Lower lobe of right lung (tissue), 2 donors: ENCODE measurements around the gene RFT1. TPM values are rescaled to one million over a fixed set of nuclear protein-coding genes. Genes with fewer than 3 reads are reported as not detected.

ENCODE experiments used
- ATAC-seq, 2 donors: fragments of 200-7000 bp; cut with Tn5 transposase; one replicate each; pipeline ENCODE4 v1.9.1; 2020 to 2022; ENCODE audit warnings: mild to moderate bottlenecking in 2 of 2, moderate library complexity in 2 of 2
- DNase-seq: peaks from one replicate; pipeline ENCODE4 v3.0.0-alpha.2; 2020
- H3K27ac ChIP-seq: fragments of 200-600 bp; one replicate; pipeline ENCODE4 v1.8.0; 2022
- H3K27me3 ChIP-seq: fragments of 200-600 bp; one replicate; pipeline ENCODE4 v1.8.0; 2022; ENCODE audit warnings: low read depth
- H3K36me3 ChIP-seq: fragments of 200-600 bp; one replicate; pipeline ENCODE4 v1.8.0; 2022; ENCODE audit warnings: mild to moderate bottlenecking
- H3K4me1 ChIP-seq: fragments of 200-600 bp; one replicate; pipeline ENCODE4 v1.8.0; 2022
- H3K4me3 ChIP-seq: fragments of 200-600 bp; one replicate; pipeline ENCODE4 v1.8.0; 2022; ENCODE audit warnings: mild to moderate bottlenecking
- H3K9me3 ChIP-seq: fragments of 200-600 bp; one replicate; pipeline ENCODE4 v1.8.0; 2022
- intact Hi-C: fragments of 100-400 bp; cut with DNase I; formaldehyde crosslinking; loops from one replicate; pipeline ENCODE4 v1.11.0; 2022
- total RNA-seq: library from RNA; stranded (reverse); fragmentation: NEBNext Ultra II Directional; extraction: Animal tissue kit (Norgen Biotek cat#: 25700); gene quantifications from one replicate; pipeline ENCODE4 v1.2.1, GENCODE V29; 2021
- TF ChIP-seq, protein P1 (sequence below): fragments of 200-600 bp; IDR thresholded peaks from one replicate; pipeline ENCODE4 v1.8.0; 2022; ENCODE audit warnings: antibody characterized with exemption, mild to moderate bottlenecking
- donor health status: DM: no; HTN: yes; CAD: no; lungs with severe emphysema.

RFT1 gene
- total RNA-seq, 1 donor from 2014 or later: 18.3 TPM

DNA sequence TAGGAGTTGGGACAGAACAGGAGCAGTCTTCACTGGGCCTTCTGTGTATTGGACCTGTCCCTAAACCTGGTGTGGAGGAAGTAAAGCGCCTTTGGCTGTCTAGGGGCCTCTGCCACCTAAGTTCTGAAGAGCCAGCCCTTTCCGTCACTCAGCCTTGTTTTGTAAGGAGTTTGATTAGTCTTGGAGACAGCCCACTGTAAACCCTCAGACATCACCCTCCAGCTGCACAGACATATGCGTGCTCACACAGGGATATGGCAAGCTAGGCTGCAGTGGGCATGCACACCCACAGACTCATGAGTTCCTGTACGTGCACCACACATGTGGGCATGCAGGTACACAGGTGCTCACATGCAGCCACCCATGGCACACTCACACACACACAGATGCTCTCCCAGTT lies 36.0 kb upstream of the RFT1 start:
- Histone ChIP-seq H3K27ac (peak overlapping the region; percentile 73), H3K4me1 (peaks cover 77% of the 10 kb centered on the region), H3K4me3 (peak overlapping the region; percentile 30)

DNA sequence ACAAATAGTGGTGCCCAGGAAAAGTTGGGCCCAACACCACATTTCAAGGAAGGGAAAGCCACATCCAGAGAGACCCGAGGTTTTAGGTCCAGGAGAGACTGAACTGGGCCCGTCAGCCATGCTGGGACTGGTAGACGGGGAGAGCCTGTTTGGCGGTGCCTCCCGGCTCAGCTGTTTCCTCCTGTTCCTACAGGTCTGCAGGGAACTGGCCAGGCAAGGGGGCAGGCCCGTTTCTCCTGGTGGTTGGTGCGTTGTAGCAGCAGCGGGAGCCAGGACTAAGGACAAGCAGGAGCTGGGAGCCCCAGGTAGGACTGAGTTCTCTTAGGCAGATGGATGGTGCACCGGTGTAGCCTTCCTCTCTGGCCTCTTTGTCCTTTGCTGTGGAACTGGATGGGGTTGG lies 34.7 kb upstream of the RFT1 start:
- no peak for DNase-seq
- Histone ChIP-seq H3K4me3 (no peak overlapping the region), H3K27ac (peak overlapping the region; percentile 18)

More for the DNA sequence above, 36.0 kb upstream of the RFT1 start:
- H3K9me3 ChIP-seq: no peaks in the 10 kb centered on the region
- TF ChIP-seq, protein P1, sequence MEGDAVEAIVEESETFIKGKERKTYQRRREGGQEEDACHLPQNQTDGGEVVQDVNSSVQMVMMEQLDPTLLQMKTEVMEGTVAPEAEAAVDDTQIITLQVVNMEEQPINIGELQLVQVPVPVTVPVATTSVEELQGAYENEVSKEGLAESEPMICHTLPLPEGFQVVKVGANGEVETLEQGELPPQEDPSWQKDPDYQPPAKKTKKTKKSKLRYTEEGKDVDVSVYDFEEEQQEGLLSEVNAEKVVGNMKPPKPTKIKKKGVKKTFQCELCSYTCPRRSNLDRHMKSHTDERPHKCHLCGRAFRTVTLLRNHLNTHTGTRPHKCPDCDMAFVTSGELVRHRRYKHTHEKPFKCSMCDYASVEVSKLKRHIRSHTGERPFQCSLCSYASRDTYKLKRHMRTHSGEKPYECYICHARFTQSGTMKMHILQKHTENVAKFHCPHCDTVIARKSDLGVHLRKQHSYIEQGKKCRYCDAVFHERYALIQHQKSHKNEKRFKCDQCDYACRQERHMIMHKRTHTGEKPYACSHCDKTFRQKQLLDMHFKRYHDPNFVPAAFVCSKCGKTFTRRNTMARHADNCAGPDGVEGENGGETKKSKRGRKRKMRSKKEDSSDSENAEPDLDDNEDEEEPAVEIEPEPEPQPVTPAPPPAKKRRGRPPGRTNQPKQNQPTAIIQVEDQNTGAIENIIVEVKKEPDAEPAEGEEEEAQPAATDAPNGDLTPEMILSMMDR: no peak
- intact Hi-C loops: no loop called here
- DNase-seq (no peak), ATAC-seq (no peak)
- no peaks in the 10 kb centered on the region for H3K27me3 ChIP-seq
- peaks cover 16% of the 10 kb centered on the region for H3K36me3 ChIP-seq

GRCh38 chr3:53163444-53164387 lies 33.5 kb upstream of the RFT1 start:
- H3K36me3 ChIP-seq: peaks cover 8% of the 10 kb centered on the region
- peak overlapping the region; percentile 96 for H3K4me3 ChIP-seq
- peak overlapping the region; percentile 93 for H3K27ac ChIP-seq
- no peak for DNase-seq
- peaks cover 73% of the 10 kb centered on the region for H3K4me1 ChIP-seq
- H3K27me3 ChIP-seq: no peaks in the 10 kb centered on the region
- TF ChIP-seq, protein P1: no peak
- intact Hi-C loops: no loop called here
- no peak for ATAC-seq
- H3K9me3 ChIP-seq: no peaks in the 10 kb centered on the region

More for the DNA sequence above, 34.7 kb upstream of the RFT1 start:
- peaks cover 8% of the 10 kb centered on the region for H3K36me3 ChIP-seq
- intact Hi-C loops: no loop called here
- H3K27me3 ChIP-seq: no peaks in the 10 kb centered on the region
- peaks cover 70% of the 10 kb centered on the region for H3K4me1 ChIP-seq
- TF ChIP-seq, protein P1: no peak
- no peaks in the 10 kb centered on the region for H3K9me3 ChIP-seq
- no peak for ATAC-seq

GRCh38 chr3:53162672-53163443 lies 32.6 kb upstream of the RFT1 start:
- H3K27me3 ChIP-seq: no peaks in the 10 kb centered on the region
- TF ChIP-seq, protein P1: no peak
- H3K36me3 ChIP-seq: peaks cover 8% of the 10 kb centered on the region
- H3K27ac ChIP-seq: peak overlapping the region; percentile 93
- intact Hi-C loops: no loop called here
- peak overlapping the region; percentile 96 for H3K4me3 ChIP-seq
- DNase-seq: no peak
- ATAC-seq: peak; percentile 1 to 2
- peaks cover 71% of the 10 kb centered on the region for H3K4me1 ChIP-seq
- no peaks in the 10 kb centered on the region for H3K9me3 ChIP-seq

DNA sequence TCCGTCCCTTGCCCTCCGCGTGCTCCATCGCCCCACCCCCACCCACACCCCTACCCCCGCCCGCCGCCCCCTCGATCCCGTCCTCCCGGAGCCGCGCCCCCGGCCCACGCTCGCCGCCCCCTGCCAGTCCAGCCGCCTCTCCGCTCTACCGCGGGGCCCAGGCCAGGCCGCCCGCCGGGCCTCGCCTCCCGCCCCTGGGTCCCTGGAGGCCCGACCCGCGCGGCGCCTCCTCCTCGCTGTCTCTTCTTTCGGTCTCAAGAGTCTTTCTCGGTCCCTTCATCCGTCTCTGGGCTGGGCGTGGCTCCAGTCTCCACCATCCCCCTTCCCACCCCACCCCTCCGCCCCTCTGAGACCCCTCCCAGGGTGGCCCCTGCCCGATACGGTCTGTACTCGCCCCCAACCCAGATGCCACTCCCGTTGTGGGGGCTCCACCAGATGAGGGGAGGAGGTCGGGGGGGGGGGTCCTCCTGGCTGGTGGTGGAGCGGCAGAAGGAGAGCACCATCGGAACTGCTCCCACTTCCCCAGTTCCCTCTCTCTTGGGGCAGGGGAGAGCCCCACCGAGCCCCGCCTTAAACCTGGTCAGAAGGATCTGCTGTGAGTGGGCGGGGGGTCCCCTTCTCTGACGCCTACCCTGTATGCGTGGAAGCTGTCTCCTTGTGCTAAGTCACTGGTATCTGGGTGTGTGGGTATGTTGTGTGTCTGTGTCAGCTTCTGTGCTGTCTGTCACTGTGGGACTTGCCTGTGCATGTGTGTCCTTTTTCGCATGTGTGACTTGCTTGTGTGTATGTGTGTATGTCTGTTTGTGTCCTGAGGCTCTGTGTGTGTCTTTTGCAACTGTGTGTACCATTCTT lies 31.8 kb upstream of the RFT1 start:
- DNase-seq: peak; percentile 71

More for the DNA sequence above, 31.8 kb upstream of the RFT1 start:
- intact Hi-C loops: no loop called here
- peak in 1 of 2 donors; percentile 23 for ATAC-seq
- H3K27ac ChIP-seq: peak overlapping the region; percentile 93
- peak overlapping the region; percentile 96 for H3K4me3 ChIP-seq
- no peaks in the 10 kb centered on the region for H3K9me3 ChIP-seq
- H3K36me3 ChIP-seq: peaks cover 8% of the 10 kb centered on the region
- TF ChIP-seq, protein P1: no peak
- H3K27me3 ChIP-seq: no peaks in the 10 kb centered on the region
- H3K4me1 ChIP-seq: peaks cover 67% of the 10 kb centered on the region
